Liver (tissue), 9 donors: ENCODE results near the gene FADS2. TPM values are rescaled to one million over a fixed set of nuclear protein-coding genes. Genes with fewer than 3 reads are reported as not detected.

Source experiments
- DNase-seq: peaks from one replicate; pipeline ENCODE4 v3.0.0-alpha.2; 2017; ENCODE audit warnings: low spot score
- H3K27ac ChIP-seq, 2 donors: one replicate each; pipeline ENCODE4 v1.7.0; 2013; ENCODE audit warnings: inconsistent platforms in 2 of 2, low read length in 2 of 2, control low read depth in 1 of 2, low read depth in 1 of 2, mild to moderate bottlenecking in 1 of 2
- H3K27me3 ChIP-seq, 4 donors: one replicate each; pipeline versions ENCODE4 v1.6.1 to v1.7.0; 2013; ENCODE audit warnings: low read length in 3 of 4, inconsistent platforms in 1 of 4, mild to moderate bottlenecking in 1 of 4, moderate library complexity in 1 of 4; ENCODE audit not compliant: control insufficient read depth in 4 of 4, insufficient read depth in 4 of 4
- H3K36me3 ChIP-seq, 4 donors: one replicate each; pipeline versions ENCODE4 v1.6.1 to v1.7.0; 2013; ENCODE audit warnings: low read length in 3 of 4, mild to moderate bottlenecking in 3 of 4, low read depth in 1 of 4, moderate library complexity in 1 of 4; ENCODE audit not compliant: control insufficient read depth in 4 of 4, insufficient read depth in 3 of 4
- H3K4me1 ChIP-seq, 4 donors: one replicate each; pipeline versions ENCODE4 v1.6.1 to v1.7.0; 2013; ENCODE audit warnings: low read length in 3 of 4, mild to moderate bottlenecking in 3 of 4, moderate library complexity in 1 of 4; ENCODE audit not compliant: control insufficient read depth in 4 of 4, insufficient read depth in 4 of 4
- H3K4me3 ChIP-seq, 3 donors: one replicate each; pipeline versions ENCODE4 v1.6.1 to v1.7.0; 2013; ENCODE audit warnings: low read length in 3 of 3, control low read depth in 1 of 3, low read depth in 1 of 3, mild to moderate bottlenecking in 1 of 3
- H3K9ac ChIP-seq, 2 donors: one replicate each; pipeline ENCODE4 v1.7.0; 2013; ENCODE audit warnings: low read length in 2 of 2, mild to moderate bottlenecking in 2 of 2, moderate library complexity in 2 of 2, control low read depth in 1 of 2, low read depth in 1 of 2
- H3K9me3 ChIP-seq, 4 donors: one replicate each; pipeline versions ENCODE4 v1.6.1 to v1.7.0; 2013; ENCODE audit warnings: low read length in 3 of 4; ENCODE audit not compliant: control insufficient read depth in 4 of 4
- CTCF ChIP-seq: fragments of 150-350 bp; IDR thresholded peaks from 2 replicates; pipeline ENCODE4 v1.5.1; 2017; ENCODE audit warnings: improper control_type of control experiment, low read depth, low read length; ENCODE audit not compliant: missing input control
- EGR1 ChIP-seq, 2 donors: IDR thresholded peaks; 2 replicates each; pipeline ENCODE4 v1.6.1; 2016 to 2018; ENCODE audit warnings: antibody characterized with exemption in 2 of 2, low read depth in 2 of 2
- FOXA1 ChIP-seq: IDR thresholded peaks from 2 replicates; pipeline ENCODE4 v1.6.1; 2016; ENCODE audit warnings: antibody characterized with exemption
- FOXA2 ChIP-seq: IDR thresholded peaks from 2 replicates; pipeline ENCODE4 v1.6.1; 2016; ENCODE audit warnings: antibody characterized with exemption
- GABPA ChIP-seq, 2 donors: IDR thresholded peaks in 1 of 2; conservative IDR thresholded peaks in 1 of 2; 2 replicates each; pipeline ENCODE4 v1.6.1; 2016; ENCODE audit warnings: antibody characterized with exemption in 2 of 2, mild to moderate bottlenecking in 1 of 2, moderate library complexity in 1 of 2
- HNF4G ChIP-seq: IDR thresholded peaks from 2 replicates; pipeline ENCODE4 v1.6.1; 2016; ENCODE audit warnings: antibody characterized with exemption
- JUND ChIP-seq, 2 donors: IDR thresholded peaks; 2 replicates each; pipeline ENCODE4 v1.6.1; 2016; ENCODE audit warnings: antibody characterized with exemption in 2 of 2
- MAX ChIP-seq: IDR thresholded peaks from 2 replicates; pipeline ENCODE4 v1.6.1; 2016; ENCODE audit warnings: antibody characterized with exemption
- REST ChIP-seq: IDR thresholded peaks from 2 replicates; pipeline ENCODE4 v1.6.1; 2016; ENCODE audit warnings: antibody characterized with exemption, mild to moderate bottlenecking
- RXRA ChIP-seq, 2 donors: IDR thresholded peaks; 2 replicates each; pipeline ENCODE4 v1.6.1; 2017 to 2018; ENCODE audit warnings: antibody characterized with exemption in 2 of 2, mild to moderate bottlenecking in 1 of 2
- TAF1 ChIP-seq: conservative IDR thresholded peaks from 2 replicates; pipeline ENCODE4 v1.6.1; 2016; ENCODE audit warnings: antibody characterized with exemption, mild to moderate bottlenecking
- YY1 ChIP-seq: IDR thresholded peaks from 2 replicates; pipeline ENCODE4 v1.6.1; 2016; ENCODE audit warnings: antibody characterized with exemption, mild to moderate bottlenecking
- ZBTB33 ChIP-seq: IDR thresholded peaks from 2 replicates; pipeline ENCODE4 v1.6.1; 2016; ENCODE audit warnings: antibody characterized with exemption
- WGBS: extraction: QIAGEN DNeasy Blood & Tissue Kit; methylation state at CpG from one replicate; pipeline ENCODE4 v1.1.7; 2013; 5-methylcytosine and 5-hydroxymethylcytosine counted together
- polyA plus RNA-seq, 2 donors: library from polyadenylated mRNA; stranded (reverse) in 1 of 2; unstranded in 1 of 2; fragments of 200-250 nt in 1 of 2; fragments of >200 nt in 1 of 2; fragmentation: Nextera tagmentation in 1 of 2; extraction: Ambion mirVana in 1 of 2; gene quantifications; one replicate each; pipeline versions ENCODE4 v1.2.1 to v1.2.3, GENCODE V29; 2013 to 2015
- total RNA-seq, 2 donors: library from RNA; depleted of rRNA; stranded (reverse); fragments of >200 nt; gene quantifications; one replicate each; pipeline ENCODE4 v1.2.3, GENCODE V29; 2014
- donor health status: healthy.
- donor health status: healthy.
- donor health status: healthy.
- donor health status: healthy.
- donor health status: healthy.

The FADS2 gene
- total and polyA plus RNA-seq, 4 donors = 2.8 to 281 (median 84.9) TPM

- Histone ChIP-seq H3K9ac (no peak overlapping the region), H3K27me3 (no peaks in the 10 kb centered on the region), H3K36me3 (peaks cover 5 to 10% (median 6%) of the 10 kb centered on the region in 4 donors), H3K4me3 (no peak overlapping the region), H3K4me1 (peaks cover 0 to 27% (median 22%) of the 10 kb centered on the region in 4 donors), H3K27ac (no peak overlapping the region), H3K9me3 (no peaks in the 10 kb centered on the region)
- 93% methylated on average over 4 of the region's 4 CpGs for WGBS
- DNase-seq = no peak
- TF ChIP-seq ZBTB33 = no peak
- no peak for TF ChIP-seq CTCF
- TF ChIP-seq HNF4G = no peak
- no peak for TF ChIP-seq YY1
- no peak for TF ChIP-seq FOXA2
- no peak for TF ChIP-seq JUND (IDR thresholded peaks at IDR 0.05)
- TF ChIP-seq FOXA1 = no peak
- TF ChIP-seq RXRA (IDR thresholded peaks at IDR 0.05) = no peak
- TF ChIP-seq GABPA (IDR thresholded peaks at IDR 0.05 in 1 of 2, conservative IDR thresholded peaks at IDR 0.05 in 1 of 2) = no peak
- TF ChIP-seq REST = no peak
- TF ChIP-seq TAF1 = no peak
- no peak for TF ChIP-seq MAX
- no peak for TF ChIP-seq EGR1 (IDR thresholded peaks at IDR 0.05; ENCODE audit: low read depth in 2 of 2)
These were observed 33.5 kb upstream of the FADS2 start for GRCh38 chr11:61794579-61794978.

GRCh38 chr11:61795459-61795858, 32.6 kb upstream of the FADS2 start:
- H3K27me3 ChIP-seq = no peaks in the 10 kb centered on the region
- TF ChIP-seq JUND (IDR thresholded peaks at IDR 0.05) = no peak
- peaks cover 0 to 3% (median 0%) of the 10 kb centered on the region in 4 donors for H3K36me3 ChIP-seq
- 93% methylated on average over 12 of the region's 12 CpGs for WGBS
- no peak overlapping the region for H3K27ac ChIP-seq
- H3K4me3 ChIP-seq = no peak overlapping the region
- no peak for DNase-seq
- no peak overlapping the region for H3K9ac ChIP-seq
- H3K4me1 ChIP-seq = peaks cover 0 to 27% (median 22%) of the 10 kb centered on the region in 4 donors
- no peaks in the 10 kb centered on the region for H3K9me3 ChIP-seq
